ENCODE data around the gene SCUBE1.

DNA sequence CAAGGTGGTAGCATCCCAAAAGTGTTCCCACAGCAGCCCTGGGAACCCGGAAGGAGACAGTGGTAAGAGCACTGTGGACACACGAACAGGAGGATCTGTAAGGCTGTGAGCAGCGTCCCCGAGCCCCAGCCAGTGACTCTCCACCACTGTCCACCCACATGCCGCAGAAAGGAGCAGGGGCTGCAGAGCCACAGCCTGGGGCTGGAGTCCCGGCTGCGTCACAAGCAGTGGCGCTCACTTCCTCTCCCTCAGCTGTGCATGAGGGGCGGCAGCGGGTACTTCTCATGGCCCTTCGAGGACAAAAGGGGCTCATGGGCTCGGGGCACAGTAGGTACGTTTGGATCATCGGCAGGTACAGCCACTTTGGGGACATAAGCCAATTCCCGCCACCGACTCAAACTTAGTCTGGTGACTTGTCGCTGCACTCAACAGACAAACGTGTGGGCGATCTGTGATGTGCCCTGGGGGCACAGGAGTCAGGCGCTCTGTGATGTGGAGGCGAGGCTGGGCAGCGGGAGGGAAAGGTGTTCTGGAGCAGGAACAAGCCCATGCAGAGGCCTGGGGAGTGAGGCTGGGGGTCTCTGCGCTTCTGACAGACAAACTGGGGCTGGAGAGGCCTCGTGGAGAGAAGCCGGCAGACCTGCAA is 68.5 kb downstream of the SCUBE1 start:
- TF ChIP-seq, protein P1, sequence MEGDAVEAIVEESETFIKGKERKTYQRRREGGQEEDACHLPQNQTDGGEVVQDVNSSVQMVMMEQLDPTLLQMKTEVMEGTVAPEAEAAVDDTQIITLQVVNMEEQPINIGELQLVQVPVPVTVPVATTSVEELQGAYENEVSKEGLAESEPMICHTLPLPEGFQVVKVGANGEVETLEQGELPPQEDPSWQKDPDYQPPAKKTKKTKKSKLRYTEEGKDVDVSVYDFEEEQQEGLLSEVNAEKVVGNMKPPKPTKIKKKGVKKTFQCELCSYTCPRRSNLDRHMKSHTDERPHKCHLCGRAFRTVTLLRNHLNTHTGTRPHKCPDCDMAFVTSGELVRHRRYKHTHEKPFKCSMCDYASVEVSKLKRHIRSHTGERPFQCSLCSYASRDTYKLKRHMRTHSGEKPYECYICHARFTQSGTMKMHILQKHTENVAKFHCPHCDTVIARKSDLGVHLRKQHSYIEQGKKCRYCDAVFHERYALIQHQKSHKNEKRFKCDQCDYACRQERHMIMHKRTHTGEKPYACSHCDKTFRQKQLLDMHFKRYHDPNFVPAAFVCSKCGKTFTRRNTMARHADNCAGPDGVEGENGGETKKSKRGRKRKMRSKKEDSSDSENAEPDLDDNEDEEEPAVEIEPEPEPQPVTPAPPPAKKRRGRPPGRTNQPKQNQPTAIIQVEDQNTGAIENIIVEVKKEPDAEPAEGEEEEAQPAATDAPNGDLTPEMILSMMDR (IDR thresholded peaks at IDR 0.05): no peak
- TF ChIP-seq POLR2A (IDR thresholded peaks at IDR 0.05): no peak

Measured in esophagus squamous epithelium (tissue), 4 donors.